ENCODE measurements around the gene REEP3. TPM values are rescaled to one million over a fixed set of nuclear protein-coding genes. Genes with fewer than 3 reads are reported as not detected.

REEP3 gene
- total and polyA plus RNA-seq, 2 experiments from 2014 or later, result 69.9 to 72.1 TPM

GRCh38 chr10:63480237-63480636 lies 41.0 kb upstream of the REEP3 start:
- no peak for TF ChIP-seq EZH2phosphoT487 (IDR thresholded peaks at IDR 0.05; ENCODE audit: insufficient read depth, low read depth)
- TF ChIP-seq EZH2 (IDR thresholded peaks at IDR 0.05; ENCODE audit: insufficient read depth, poor library complexity, severe bottlenecking), result no peak
- Histone ChIP-seq H3K27ac (no peak overlapping the region), H3F3A (ENCODE audit: insufficient read depth) (no peaks in the 10 kb centered on the region), H3K9me2 (ENCODE audit: insufficient read depth) (no peaks in the 10 kb centered on the region), H3K36me3 (ENCODE audit: low read depth) (no peaks in the 10 kb centered on the region), H2AFZ (no peak overlapping the region), H3K4me2 (ENCODE audit: unreplicated experiment) (no peak overlapping the region), H3K27me3 (replicated peaks; ENCODE audit: insufficient read depth) (no peaks in the 10 kb centered on the region), H3K79me2 (ENCODE audit: insufficient read depth) (peaks cover 100% of the 10 kb centered on the region), H3K4me3 (no peak overlapping the region), H3K9ac (no peak overlapping the region), H3K4me1 (ENCODE audit: insufficient read depth) (no peaks in the 10 kb centered on the region), H4K20me1 (ENCODE audit: insufficient read depth) (no peaks in the 10 kb centered on the region; the same call in 1 of the 2 replicates), H3K9me3 (ENCODE audit: low read depth) (no peaks in the 10 kb centered on the region)
- WGBS, 2 experiments (ENCODE audit: low coverage in 1 of 2, low lambda C conversion rate in 2 of 2, missing lambda C conversion rate in 2 of 2), result 98 to 99% methylated on average over 5 of the region's 5 CpGs
- DNase-seq, result no peak
- in situ Hi-C loops (cut with MboI), result no loop called here

GRCh38 chr10:63481815-63482421 lies 39.3 kb upstream of the REEP3 start:
- WGBS, 2 experiments (ENCODE audit: low coverage in 1 of 2, low lambda C conversion rate in 2 of 2, missing lambda C conversion rate in 2 of 2), result 44 to 46% methylated on average over 6 of the region's 6 CpGs
- Histone ChIP-seq H3K4me2 (ENCODE audit: unreplicated experiment) (peak overlapping the region; percentile 46), H2AFZ (no peak overlapping the region), H3K9me3 (ENCODE audit: low read depth) (no peaks in the 10 kb centered on the region), H3K4me1 (ENCODE audit: insufficient read depth) (no peaks in the 10 kb centered on the region), H3K27ac (0 out of 2 replicates have a peak overlapping the region, but pooled peaks have one; percentile 10), H3K9me2 (ENCODE audit: insufficient read depth) (no peaks in the 10 kb centered on the region), H3K9ac (peak overlapping the region; percentile 32; the same call in 1 of the 2 replicates), H3K79me2 (ENCODE audit: insufficient read depth) (peaks cover 100% of the 10 kb centered on the region), H3K27me3 (replicated peaks; ENCODE audit: insufficient read depth) (no peaks in the 10 kb centered on the region), H3K36me3 (ENCODE audit: low read depth) (no peaks in the 10 kb centered on the region), H3K4me3 (peak overlapping the region; percentile 31), H4K20me1 (ENCODE audit: insufficient read depth) (no peaks in the 10 kb centered on the region; the same call in 1 of the 2 replicates), H3F3A (ENCODE audit: insufficient read depth) (no peaks in the 10 kb centered on the region)
- in situ Hi-C loops (cut with MboI), result no loop called here
- peak; percentile 26 for DNase-seq
- no peak for TF ChIP-seq EZH2 (IDR thresholded peaks at IDR 0.05; ENCODE audit: insufficient read depth, poor library complexity, severe bottlenecking)
- TF ChIP-seq EZH2phosphoT487 (IDR thresholded peaks at IDR 0.05; ENCODE audit: insufficient read depth, low read depth), result no peak

GRCh38 chr10:63483983-63484382 lies 37.2 kb upstream of the REEP3 start:
- H3K79me2 ChIP-seq (ENCODE audit: insufficient read depth), result peaks cover 100% of the 10 kb centered on the region
- no peak for DNase-seq
- H4K20me1 ChIP-seq (ENCODE audit: insufficient read depth), result no peaks in the 10 kb centered on the region; the same call in 1 of the 2 replicates
- no peaks in the 10 kb centered on the region for H3K27me3 ChIP-seq (replicated peaks; ENCODE audit: insufficient read depth)
- H3K9me2 ChIP-seq (ENCODE audit: insufficient read depth), result no peaks in the 10 kb centered on the region
- H3K9me3 ChIP-seq (ENCODE audit: low read depth), result no peaks in the 10 kb centered on the region
- H3F3A ChIP-seq (ENCODE audit: insufficient read depth), result no peaks in the 10 kb centered on the region
- in situ Hi-C loops (cut with MboI), result no loop called here
- 96 to 100% methylated on average over 1 of the region's 1 CpG for WGBS, 2 experiments (ENCODE audit: low coverage in 1 of 2, low lambda C conversion rate in 2 of 2, missing lambda C conversion rate in 2 of 2)
- no peaks in the 10 kb centered on the region for H3K4me1 ChIP-seq (ENCODE audit: insufficient read depth)
- H3K36me3 ChIP-seq (ENCODE audit: low read depth), result no peaks in the 10 kb centered on the region
- no peak overlapping the region for H2AFZ ChIP-seq
- H3K27ac ChIP-seq, result no peak overlapping the region
- TF ChIP-seq EZH2phosphoT487 (IDR thresholded peaks at IDR 0.05; ENCODE audit: insufficient read depth, low read depth), result no peak
- TF ChIP-seq EZH2 (IDR thresholded peaks at IDR 0.05; ENCODE audit: insufficient read depth, poor library complexity, severe bottlenecking), result no peak
- no peak overlapping the region for H3K9ac ChIP-seq
- no peak overlapping the region for H3K4me3 ChIP-seq
- H3K4me2 ChIP-seq (ENCODE audit: unreplicated experiment), result no peak overlapping the region

GRCh38 chr10:63487990-63488389 lies 33.2 kb upstream of the REEP3 start:
- Histone ChIP-seq H3K4me3 (no peak overlapping the region), H3K9ac (no peak overlapping the region), H3K9me3 (ENCODE audit: low read depth) (no peaks in the 10 kb centered on the region), H3K27ac (no peak overlapping the region), H3K9me2 (ENCODE audit: insufficient read depth) (no peaks in the 10 kb centered on the region), H3K4me2 (ENCODE audit: unreplicated experiment) (no peak overlapping the region), H3F3A (ENCODE audit: insufficient read depth) (peaks cover 16% of the 10 kb centered on the region), H2AFZ (no peak overlapping the region), H3K79me2 (ENCODE audit: insufficient read depth) (peaks cover 92% of the 10 kb centered on the region), H3K27me3 (replicated peaks; ENCODE audit: insufficient read depth) (no peaks in the 10 kb centered on the region), H3K36me3 (ENCODE audit: low read depth) (no peaks in the 10 kb centered on the region), H3K4me1 (ENCODE audit: insufficient read depth) (peaks cover 16% of the 10 kb centered on the region), H4K20me1 (ENCODE audit: insufficient read depth) (no peaks in the 10 kb centered on the region; the same call in 1 of the 2 replicates)
- TF ChIP-seq EZH2 (IDR thresholded peaks at IDR 0.05; ENCODE audit: insufficient read depth, poor library complexity, severe bottlenecking) (no peak), EZH2phosphoT487 (IDR thresholded peaks at IDR 0.05; ENCODE audit: insufficient read depth, low read depth) (no peak)
- no peak for DNase-seq
- WGBS, 2 experiments (ENCODE audit: low coverage in 1 of 2, low lambda C conversion rate in 2 of 2, missing lambda C conversion rate in 2 of 2), result 86 to 87% methylated on average over 3 of the region's 3 CpGs
- in situ Hi-C loops (cut with MboI), result no loop called here
